Endothelial cell of umbilical vein (primary cell): ENCODE results near the gene NLRP5. TPM values are rescaled to one million over a fixed set of nuclear protein-coding genes. Genes with fewer than 3 reads are reported as not detected.

ENCODE experiments used
- BruUV-seq: library from RNA; stranded (reverse); fragments of 400-500 nt; replicated peaks from 2 replicates; lab custom pipeline; 2021; lab: Mats Ljungman, UMichigan
- CTCF ChIA-PET: fragments of 300-600, 350-600 bp; sonication (Branson Sonifier 250); formaldehyde crosslinking; loops from one replicate; lab custom pipeline; 2021; ENCODE audit warnings: antibody characterized with exemption, inconsistent platforms; lab: Charles Lee
- POLR2A ChIA-PET: fragments of 300-600, 350-600 bp; sonication (Branson Sonifier 250); formaldehyde crosslinking; loops from one replicate; lab custom pipeline; 2021; ENCODE audit warnings: antibody characterized with exemption, inconsistent platforms; lab: Charles Lee
- DNase-seq: peaks from one replicate; pipeline ENCODE4 v3.0.0-alpha.2; 2011; ENCODE audit warnings: low read depth, low spot score
- FAIRE-seq: peaks from 2 replicates; lab custom pipeline; 2011; peaks lifted over from hg19 to GRCh38; lab: Jason Lieb, UNC
- H2AFZ ChIP-seq: 2 replicates; pipeline ENCODE4 v1.6.0; 2012; ENCODE audit warnings: low read depth, low read length, control low read depth, inconsistent platforms
- H3K27ac ChIP-seq: 2 replicates; pipeline ENCODE4 v1.5.1; 2011; ENCODE audit warnings: low read depth, mild to moderate bottlenecking, control low read depth, low read length, moderate library complexity; ENCODE audit not compliant: insufficient read depth
- H3K27me3 ChIP-seq, 2 experiments: 2 replicates each; pipeline versions ENCODE4 v1.6.0 to v1.6.1; 2011; ENCODE audit warnings: low read length in 2 of 2, mixed read lengths in 1 of 2; ENCODE audit not compliant: control insufficient read depth in 2 of 2, insufficient read depth in 2 of 2
- H3K36me3 ChIP-seq, 2 experiments: 2 replicates in 1 of 2; 3 replicates in 1 of 2; pipeline ENCODE4 v1.5.1; 2011; ENCODE audit warnings: low read length in 2 of 2, mild to moderate bottlenecking in 1 of 2, moderate library complexity in 1 of 2; ENCODE audit not compliant: control insufficient read depth in 2 of 2, insufficient read depth in 2 of 2; ENCODE audit errors: extremely low read depth in 1 of 2
- H3K4me1 ChIP-seq: 3 replicates; pipeline ENCODE4 v1.5.1; 2011; ENCODE audit warnings: mild to moderate bottlenecking, low read length; ENCODE audit not compliant: control insufficient read depth, insufficient read depth; ENCODE audit errors: extremely low read depth
- H3K4me2 ChIP-seq: 2 replicates; pipeline ENCODE4 v1.6.1; 2011; ENCODE audit warnings: low read length, control low read depth, mixed read lengths; ENCODE audit not compliant: insufficient read depth
- H3K4me3 ChIP-seq, 3 experiments: fragments of 200-600 bp in 1 of 3; sonication (generic), shearing (Covaris generic) in 1 of 3; replicated peaks in 1 of 3; 2 replicates each; pipeline ENCODE4 v1.5.1; 2011 to 2016; ENCODE audit warnings: control low read depth in 3 of 3, low read length in 3 of 3, mild to moderate bottlenecking in 2 of 3, inconsistent platforms in 1 of 3, low read depth in 1 of 3, moderate library complexity in 1 of 3; ENCODE audit not compliant: insufficient read depth in 1 of 3
- H3K79me2 ChIP-seq: 2 replicates; pipeline ENCODE4 v1.6.0; 2012; ENCODE audit warnings: low read length, inconsistent platforms; ENCODE audit not compliant: control insufficient read depth, insufficient read depth
- H3K9ac ChIP-seq: replicated peaks from 2 replicates; pipeline ENCODE3; 2011; ENCODE audit warnings: low read length, control low read depth; ENCODE audit not compliant: insufficient read depth; ENCODE audit errors: extremely low read depth
- H3K9me1 ChIP-seq: replicated peaks from 3 replicates; pipeline ENCODE4 v1.6.0; 2011; ENCODE audit warnings: mild to moderate bottlenecking, low read length; ENCODE audit not compliant: control insufficient read depth, insufficient read depth; ENCODE audit errors: extremely low read depth
- H3K9me3 ChIP-seq: replicated peaks from 2 replicates; pipeline ENCODE4 v1.5.1; 2012; ENCODE audit warnings: low read length, inconsistent platforms; ENCODE audit not compliant: control insufficient read depth, insufficient read depth
- H4K20me1 ChIP-seq: replicated peaks from 2 replicates; pipeline ENCODE3; 2011; ENCODE audit warnings: mild to moderate bottlenecking, low read length; ENCODE audit not compliant: control insufficient read depth, insufficient read depth; ENCODE audit errors: extremely low read depth
- EZH2 ChIP-seq: IDR thresholded peaks from 2 replicates; pipeline ENCODE4 v1.6.1; 2012; ENCODE audit warnings: borderline replicate concordance, low read depth, mild to moderate bottlenecking, moderate library complexity, low read length, inconsistent platforms; ENCODE audit not compliant: severe bottlenecking
- MYC ChIP-seq: IDR thresholded peaks from one replicate; pipeline ENCODE4 v1.6.1; 2011; ENCODE audit warnings: mild to moderate bottlenecking, low read depth, low read length
- POLR2AphosphoS5 ChIP-seq: IDR thresholded peaks from 2 replicates; pipeline ENCODE4 v1.6.1; 2012; ENCODE audit warnings: low read depth, mild to moderate bottlenecking, control low read depth, low read length, moderate library complexity; ENCODE audit not compliant: insufficient read depth
- dilution Hi-C: fragments of 300-500 bp; cut with MboI; formaldehyde crosslinking; loops from one replicate; pipeline ENCODE4 v1.15.0; 2019; ENCODE audit warnings: low sequenced_read_pairs; ENCODE audit not compliant: extremely low pct_ligation_motif_present
- intact Hi-C: fragments of 100-400 bp; cut with micrococcal nuclease; formaldehyde crosslinking; loops from one replicate; pipeline ENCODE4 v1.10.0; 2022
- polyA plus RNA-seq, 4 experiments: library from polyadenylated mRNA; depleted of rRNA in 3 of 4; stranded (reverse) in 3 of 4; unstranded in 1 of 4; fragments of >200 nt; gene quantifications; 2 replicates each; pipeline versions ENCODE4 v1.2.1 to v1.2.3, GENCODE V29; 2011 to 2012; ENCODE audit warnings: missing spikeins in 1 of 4
- small RNA-seq: library from RNA; depleted of rRNA; stranded (forward); fragments of <200 nt; gene quantifications from one replicate; pipeline ENCODE3, GENCODE V24; 2012; ENCODE audit warnings: low replicate concordance, low read depth; ENCODE audit not compliant: insufficient read depth, insufficient read length
- total RNA-seq: library from RNA; stranded (reverse); gene quantifications from 2 replicates; pipeline ENCODE4 v1.2.3, GENCODE V29; 2021
- TF ChIP-seq, protein P1 (sequence below), 2 donors: IDR thresholded peaks; 1 replicate in 1 of 2; 2 replicates in 1 of 2; pipeline ENCODE4 v1.5.1; 2011; ENCODE audit warnings: low read length in 2 of 2, mild to moderate bottlenecking in 2 of 2, moderate library complexity in 2 of 2, control low read depth in 1 of 2, inconsistent platforms in 1 of 2, low read depth in 1 of 2; ENCODE audit not compliant: insufficient read depth in 1 of 2; ENCODE audit errors: extremely low read depth in 1 of 2

NLRP5 gene
- total and polyA plus RNA-seq, 2 donors (not counting 3 experiments of a cell fraction or from before 2014, with no cell fraction given), result not detected

DNA sequence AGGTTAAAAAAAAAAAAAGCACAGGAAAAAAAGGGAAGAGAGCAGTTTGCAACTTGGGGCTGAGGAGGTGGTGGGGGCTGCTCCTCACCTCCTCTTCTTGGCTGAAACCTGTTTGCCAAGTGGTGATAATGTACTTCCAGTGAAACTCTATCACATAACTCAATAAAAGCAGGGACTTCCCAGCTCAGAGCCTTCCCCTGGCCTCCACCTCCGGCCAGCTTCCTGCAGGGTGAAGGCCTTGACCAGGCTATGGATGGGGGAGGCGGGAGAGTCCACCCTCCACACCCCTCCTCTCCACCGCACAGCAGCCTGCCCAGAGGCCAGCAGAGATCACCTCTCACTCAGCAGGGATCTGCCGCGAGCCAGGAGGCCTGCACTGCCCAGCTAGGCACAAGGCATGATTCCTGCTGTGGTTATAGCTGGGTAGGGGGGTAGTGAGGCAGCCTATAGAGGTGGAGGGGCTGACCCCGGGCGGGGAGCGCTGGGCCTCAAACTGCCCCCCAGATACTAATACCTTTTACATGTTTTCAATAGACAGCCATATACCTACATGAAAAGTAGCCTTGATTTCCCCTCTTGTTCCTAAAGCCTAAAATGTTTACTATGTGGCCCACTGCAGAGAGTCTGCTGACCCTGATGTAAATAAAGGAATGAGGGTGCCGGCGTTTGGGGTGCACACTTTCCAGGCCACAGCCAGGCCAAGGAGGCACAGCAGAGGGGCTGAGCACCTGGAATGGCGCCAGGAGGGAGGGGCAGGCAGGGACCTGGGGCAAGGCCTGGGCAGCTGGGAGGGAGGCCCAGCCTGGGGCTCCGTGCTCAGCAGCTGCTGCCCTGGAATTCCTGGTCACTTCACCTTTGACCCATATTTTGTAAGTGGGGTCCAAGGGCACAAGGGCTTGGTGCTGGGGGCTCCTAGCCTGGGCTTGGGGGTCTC, 124.2 kb downstream of the NLRP5 start:
- H3K79me2 ChIP-seq, result peaks cover 93% of the 10 kb centered on the region
- FAIRE-seq, result peak; percentile 86
- ChIA-PET CTCF (interaction anchor here (1.2 to 2.5 kb wide), 3 partner anchors 30 to 61 kb away, joined by 3 to 6 read pairs (median 6); no protein-coding TSS in a partner anchor), POLR2A (no interaction called here)
- no peak overlapping the region for H3K9ac ChIP-seq
- TF ChIP-seq POLR2AphosphoS5, result no peak
- TF ChIP-seq MYC, result no peak
- TF ChIP-seq, protein P1, sequence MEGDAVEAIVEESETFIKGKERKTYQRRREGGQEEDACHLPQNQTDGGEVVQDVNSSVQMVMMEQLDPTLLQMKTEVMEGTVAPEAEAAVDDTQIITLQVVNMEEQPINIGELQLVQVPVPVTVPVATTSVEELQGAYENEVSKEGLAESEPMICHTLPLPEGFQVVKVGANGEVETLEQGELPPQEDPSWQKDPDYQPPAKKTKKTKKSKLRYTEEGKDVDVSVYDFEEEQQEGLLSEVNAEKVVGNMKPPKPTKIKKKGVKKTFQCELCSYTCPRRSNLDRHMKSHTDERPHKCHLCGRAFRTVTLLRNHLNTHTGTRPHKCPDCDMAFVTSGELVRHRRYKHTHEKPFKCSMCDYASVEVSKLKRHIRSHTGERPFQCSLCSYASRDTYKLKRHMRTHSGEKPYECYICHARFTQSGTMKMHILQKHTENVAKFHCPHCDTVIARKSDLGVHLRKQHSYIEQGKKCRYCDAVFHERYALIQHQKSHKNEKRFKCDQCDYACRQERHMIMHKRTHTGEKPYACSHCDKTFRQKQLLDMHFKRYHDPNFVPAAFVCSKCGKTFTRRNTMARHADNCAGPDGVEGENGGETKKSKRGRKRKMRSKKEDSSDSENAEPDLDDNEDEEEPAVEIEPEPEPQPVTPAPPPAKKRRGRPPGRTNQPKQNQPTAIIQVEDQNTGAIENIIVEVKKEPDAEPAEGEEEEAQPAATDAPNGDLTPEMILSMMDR (IDR thresholded peaks at IDR 0.05; ENCODE audit: extremely low read depth in 1 of 2, insufficient read depth in 1 of 2, low read depth in 1 of 2, low read length in 2 of 2), result no peak
- no peak for TF ChIP-seq EZH2
- no peaks in the 10 kb centered on the region for H3K9me1 ChIP-seq
- H3K4me1 ChIP-seq, result peaks cover 32% of the 10 kb centered on the region
- dilution Hi-C loops, result no loop called here
- no peak overlapping the region for H2AFZ ChIP-seq
- intact Hi-C loops, result loop anchor here (1.0 to 2.0 kb wide), 2 partner anchors 10 to 30 kb away; partner anchors contain the start of gene ZNF444
- no peaks in the 10 kb centered on the region for H3K27me3 ChIP-seq
- peak; percentile 61 for DNase-seq
- H3K4me2 ChIP-seq, result peak overlapping the region; percentile 28
- H3K36me3 ChIP-seq, result no peaks in the 10 kb centered on the region
- no TSS peak for BruUV-seq
- H3K4me3 ChIP-seq, result no peak overlapping the region
- H4K20me1 ChIP-seq, result no peaks in the 10 kb centered on the region
- H3K27ac ChIP-seq, result no peak overlapping the region
- H3K9me3 ChIP-seq, result no peaks in the 10 kb centered on the region

Small RNAs within 50 kb of the gene (small RNA-seq; reads per million reads assigned to genes)
- gene RF00019, result not detected

Other genes starting within 250 kb of the NLRP5 start
- not detected in 2 replicates for gene NLRP9, start 248.4 kb upstream of the NLRP5 start, total RNA-seq
- gene NLRP9, start 248.4 kb upstream of the NLRP5 start, polyA plus RNA-seq, result not detected in 2 replicates
- not detected in 2 replicates for gene RFPL4A, start 227.7 kb upstream of the NLRP5 start, total RNA-seq
- not detected in 2 replicates for gene RFPL4A, start 227.7 kb upstream of the NLRP5 start, polyA plus RNA-seq
- gene RFPL4AL1, start 217.7 kb upstream of the NLRP5 start, total RNA-seq, result not detected in 2 replicates
- gene RFPL4AL1, start 217.7 kb upstream of the NLRP5 start, polyA plus RNA-seq, result not detected in 2 replicates
- not detected in 2 replicates for gene NLRP11, start 154.8 kb upstream of the NLRP5 start, total RNA-seq
- not detected in 2 replicates for gene NLRP11, start 154.8 kb upstream of the NLRP5 start, polyA plus RNA-seq
- not detected in 2 replicates for gene NLRP4, start 150.2 kb upstream of the NLRP5 start, total RNA-seq
- gene NLRP4, start 150.2 kb upstream of the NLRP5 start, polyA plus RNA-seq, result not detected in 2 replicates
- gene NLRP13, start 54.4 kb upstream of the NLRP5 start, total RNA-seq, result not detected in 2 replicates
- not detected in 2 replicates for gene NLRP13, start 54.4 kb upstream of the NLRP5 start, polyA plus RNA-seq
- not detected in 2 replicates for gene NLRP8, start 38.9 kb upstream of the NLRP5 start, total RNA-seq
- not detected in 2 replicates for gene NLRP8, start 38.9 kb upstream of the NLRP5 start, polyA plus RNA-seq
- gene ZNF787, start 134.5 kb downstream of the NLRP5 start, total RNA-seq, result 31.8 and 32.7 TPM in 2 replicates
- 11.6 and 16.4 TPM in 2 replicates for gene ZNF787, start 134.5 kb downstream of the NLRP5 start, polyA plus RNA-seq
- gene ZNF444, start 154.5 kb downstream of the NLRP5 start, total RNA-seq, result 37.1 and 37.2 TPM in 2 replicates
- gene ZNF444, start 154.5 kb downstream of the NLRP5 start, polyA plus RNA-seq, result 41.7 and 45.6 TPM in 2 replicates
- not detected in 2 replicates for gene GALP, start 189.2 kb downstream of the NLRP5 start, total RNA-seq
- gene GALP, start 189.2 kb downstream of the NLRP5 start, polyA plus RNA-seq, result not detected in 2 replicates
- not detected in 2 replicates for gene ZSCAN5B, start 211.0 kb downstream of the NLRP5 start, total RNA-seq
- gene ZSCAN5B, start 211.0 kb downstream of the NLRP5 start, polyA plus RNA-seq, result 0.07 TPM in 1 of 2 replicates, not detected in the other
- gene ZSCAN5C, start 215.5 kb downstream of the NLRP5 start, total RNA-seq, result not detected in 2 replicates
- not detected in 2 replicates for gene ZSCAN5C, start 215.5 kb downstream of the NLRP5 start, polyA plus RNA-seq